A549 treated with Mapracorat at 1 μM for 4 hours (cell line): Measurements from ENCODE around the gene LYPD5. TPM values are rescaled to one million over a fixed set of nuclear protein-coding genes. Genes with fewer than 3 reads are reported as not detected.

Experiments
- total RNA-seq: library from RNA; stranded (reverse); fragments of 200-300 nt; extraction: Qiagen RNA extraction; gene quantifications from 5 replicates; pipeline ENCODE4 v1.2.3, GENCODE V29; 2022

The LYPD5 gene
- total RNA-seq, result 0.20 to 0.41 TPM (median 0.25 TPM) in 5 replicates

GRCh38 chr19:43802216-43802951, at the start of gene LYPD5:
Gene LYPD5 (minus strand): TSS chr19:43802447. CDS start chr19:43802380, 67 bp downstream.

DNA sequence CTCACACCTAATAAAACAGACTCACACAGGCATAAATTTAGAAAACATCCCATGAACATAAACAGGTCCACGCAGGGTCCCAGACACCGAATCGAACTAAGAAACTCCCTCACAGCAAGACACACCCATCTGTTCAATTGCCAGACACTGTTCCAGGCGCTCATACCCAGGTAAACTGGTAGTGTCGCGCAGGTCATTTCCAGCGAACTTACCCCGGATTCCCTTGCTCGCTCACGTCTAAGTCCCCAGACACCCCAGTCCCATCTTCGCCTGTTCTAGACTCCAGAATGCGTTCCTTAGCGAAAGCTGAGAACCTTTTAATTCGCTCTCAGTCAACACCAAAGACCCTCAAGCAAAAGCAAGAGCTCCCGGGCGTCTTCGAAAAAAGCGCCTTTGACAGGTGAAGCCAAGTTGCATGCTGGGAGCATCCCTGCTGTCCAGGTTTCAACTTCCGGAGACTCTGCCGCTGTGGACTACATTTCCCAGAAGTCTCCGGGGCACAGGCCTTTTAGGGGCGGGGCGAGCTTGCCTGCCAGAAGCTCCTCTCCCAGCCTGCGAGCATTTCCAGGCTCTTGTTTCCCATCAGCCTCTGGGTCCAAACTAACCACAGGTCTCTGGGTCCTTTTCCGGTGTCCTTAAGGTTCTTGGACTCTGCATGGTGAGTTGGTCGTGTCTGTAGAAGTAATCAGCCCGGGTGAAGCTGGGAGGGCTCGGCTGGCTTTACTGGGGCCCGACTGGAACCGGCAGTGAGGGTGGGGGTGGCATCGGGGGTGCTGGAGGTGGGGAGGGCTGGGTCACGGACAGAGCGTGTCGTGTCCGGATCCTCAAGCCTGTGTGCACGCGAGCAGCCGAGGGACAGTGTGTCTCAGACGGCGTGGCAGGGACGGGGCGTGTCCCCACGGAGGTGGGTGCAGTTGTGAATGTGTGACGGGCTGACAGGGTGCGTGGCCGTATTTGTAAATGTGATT, 24.8 kb upstream of the LYPD5 start, which contains the start of gene ZNF283:
ZNF283 (plus strand) TSS at position 535 of the 968 bp plus-strand sequence. CDS start 6,184 bp downstream, outside the sequence.

GRCh38 chr19:43780706-43781525, 21.3 kb downstream of the LYPD5 start, which contains the start of gene KCNN4:
Gene KCNN4 (minus strand): TSS chr19:43780973. CDS start chr19:43780861, 112 bp downstream.

DNA sequence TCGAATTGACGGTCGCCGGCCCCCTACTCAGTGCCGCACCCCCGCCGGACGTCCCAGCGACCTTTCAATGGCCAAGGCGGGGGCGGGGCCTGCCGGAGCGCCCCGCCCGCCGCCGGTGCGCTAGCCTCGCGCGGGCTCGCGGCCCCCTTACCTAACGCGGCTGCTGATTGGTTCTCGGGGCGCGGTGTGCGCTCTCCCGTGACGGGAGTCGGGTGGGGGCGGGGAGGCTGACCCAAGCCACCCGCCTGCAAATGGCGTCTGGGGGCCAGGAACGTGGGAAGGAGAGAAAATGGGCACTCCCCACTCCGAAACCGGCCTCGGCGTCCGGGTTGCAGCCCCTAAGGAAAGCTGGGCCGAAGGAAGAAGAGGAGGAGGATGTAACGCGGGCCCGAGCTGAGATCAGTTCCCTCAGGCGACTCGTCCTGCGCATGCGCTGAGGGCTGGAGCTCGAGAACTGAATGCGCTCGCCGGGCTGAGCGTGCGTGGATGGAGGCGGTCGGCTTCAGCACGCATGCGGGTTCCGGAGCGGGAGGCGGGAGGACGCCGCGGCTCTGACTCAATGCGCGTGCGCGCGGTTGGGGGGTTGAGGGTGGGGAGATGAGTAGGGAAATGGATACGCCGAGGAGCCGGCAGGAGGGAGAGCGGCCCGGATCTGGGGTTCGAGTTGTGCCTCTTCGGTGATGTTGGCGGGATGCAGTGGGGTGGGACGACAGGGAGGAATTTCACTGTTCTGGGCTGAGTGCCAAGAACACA, 47.6 kb downstream of the LYPD5 start, which contains the start of gene SMG9:
SMG9 (minus strand) TSS at position 460 of the 753 bp plus-strand sequence. CDS start 4,221 bp downstream, outside the sequence.

Other genes with a start within 250 kb of the LYPD5 start
- 26.0 to 29.6 TPM (median 27.9 TPM) in 5 replicates for gene XRCC1, start 226.9 kb downstream of the LYPD5 start, total RNA-seq
- gene PINLYP, start 226.6 kb downstream of the LYPD5 start, total RNA-seq, result 0.20 to 0.39 TPM (median 0.22 TPM) in 5 replicates
- 4.5 to 7.6 TPM (median 5.4 TPM) in 5 replicates for gene IRGQ, start 206.3 kb downstream of the LYPD5 start, total RNA-seq
- 14.3 to 22.1 TPM (median 19.7 TPM) in 5 replicates for gene ZNF576, start 205.9 kb downstream of the LYPD5 start, total RNA-seq
- 0.53 to 1.1 TPM (median 0.79 TPM) in 5 replicates for gene SRRM5, start 190.4 kb downstream of the LYPD5 start, total RNA-seq
- 47.6 to 68.1 TPM (median 62.5 TPM) in 5 replicates for gene ZNF428, start 182.8 kb downstream of the LYPD5 start, total RNA-seq
- gene CADM4, start 162.6 kb downstream of the LYPD5 start, total RNA-seq, result 7.6 to 9.8 TPM (median 9.4 TPM) in 5 replicates
- 63.3 to 80.4 TPM (median 69.1 TPM) in 5 replicates for gene PLAUR, start 132.3 kb downstream of the LYPD5 start, total RNA-seq
- not detected in 5 replicates for gene IRGC, start 86.4 kb downstream of the LYPD5 start, total RNA-seq
- gene SMG9, start 47.5 kb downstream of the LYPD5 start, total RNA-seq, result 43.1 to 68.8 TPM (median 61.1 TPM) in 5 replicates
- 41.5 to 61.0 TPM (median 58.5 TPM) in 5 replicates for gene KCNN4, start 21.5 kb downstream of the LYPD5 start, total RNA-seq
- gene ZNF283, start 24.9 kb upstream of the LYPD5 start, total RNA-seq, result 3.3 to 6.1 TPM (median 4.5 TPM) in 5 replicates
- gene ZNF404, start 81.5 kb upstream of the LYPD5 start, total RNA-seq, result 0.16 to 0.42 TPM (median 0.23 TPM) in 5 replicates
- 9.7 to 11.6 TPM (median 9.9 TPM) in 5 replicates for gene ZNF45, start 132.8 kb upstream of the LYPD5 start, total RNA-seq
- 0.30 to 0.74 TPM (median 0.59 TPM) in 5 replicates for gene ZNF221, start 148.8 kb upstream of the LYPD5 start, total RNA-seq
- 2.3 to 4.3 TPM (median 3.3 TPM) in 5 replicates for gene ZNF155, start 181.7 kb upstream of the LYPD5 start, total RNA-seq
- 2.3 to 3.2 TPM (median 2.5 TPM) in 5 replicates for gene ZNF230, start 200.5 kb upstream of the LYPD5 start, total RNA-seq
- gene ZNF222, start 222.9 kb upstream of the LYPD5 start, total RNA-seq, result 2.6 to 5.0 TPM (median 3.8 TPM) in 5 replicates
- 1.6 to 4.0 TPM (median 3.2 TPM) in 5 replicates for gene ZNF223, start 249.6 kb upstream of the LYPD5 start, total RNA-seq